GM19372 (cell line): ENCODE data around the gene UBA52.

Experiments
- ATAC-seq: cut with Tn5 transposase; IDR thresholded peaks from one replicate; pipeline ENCODE4 v1.9.1; 2021; ENCODE audit warnings: mild to moderate bottlenecking, low read depth, moderate library complexity; ENCODE audit not compliant: unreplicated experiment

UBA52 gene

GRCh38 chr19:18626906-18627305, 55.2 kb downstream of the UBA52 start:
- no peak for ATAC-seq
